Gastrocnemius medialis (tissue), 4 donors: Measurements from ENCODE around the gene LGALS4. TPM values are rescaled to one million over a fixed set of nuclear protein-coding genes. Genes with fewer than 3 reads are reported as not detected.

Source experiments
- ATAC-seq, 2 donors: fragments of 150-250 bp; one replicate each; pipeline ENCODE4 v1.9.1; 2016
- DNase-seq, 2 donors: peaks; one replicate each; pipeline ENCODE4 v3.0.0-alpha.2; 2019
- H3K27ac ChIP-seq, 4 donors: fragments of 200-600 bp; sonication (generic); 1 replicate in 1 of 4; 2 replicates in 3 of 4; pipeline ENCODE4 v1.5.1; 2016 to 2018; ENCODE audit warnings: mild to moderate bottlenecking in 2 of 4, moderate library complexity in 1 of 4
- H3K27me3 ChIP-seq, 3 donors: fragments of 200-600 bp; sonication (generic) in 2 of 3; 1 replicate in 1 of 3; 2 replicates in 2 of 3; pipeline versions ENCODE4 v1.5.1 to v1.6.0; 2016 to 2019; ENCODE audit warnings: mild to moderate bottlenecking in 1 of 3, moderate library complexity in 1 of 3
- H3K36me3 ChIP-seq, 2 donors: fragments of 200-600 bp; sonication (generic) in 1 of 2; one replicate each; pipeline ENCODE4 v1.5.1; 2017 to 2018
- H3K4me1 ChIP-seq, 2 donors: fragments of 200-600 bp; sonication (generic) in 1 of 2; one replicate each; pipeline ENCODE4 v1.5.1; 2016 to 2017; ENCODE audit warnings: mild to moderate bottlenecking in 2 of 2
- H3K4me3 ChIP-seq, 4 donors: fragments of 200-600 bp; sonication (generic) in 3 of 4; 1 replicate in 1 of 4; 2 replicates in 3 of 4; pipeline ENCODE4 v1.5.1; 2016 to 2019; ENCODE audit warnings: mild to moderate bottlenecking in 2 of 4
- H3K9me3 ChIP-seq, 3 donors: fragments of 200-600 bp; sonication (generic) in 2 of 3; 1 replicate in 1 of 3; 2 replicates in 2 of 3; pipeline ENCODE4 v1.5.1; 2016 to 2019
- CTCF ChIP-seq, 5 experiments: fragments of 450-650 bp in 3 of 5; fragments of 200-600 bp in 2 of 5; sonication (generic) in 2 of 5; IDR thresholded peaks in 4 of 5; conservative IDR thresholded peaks in 1 of 5; 1 replicate in 4 of 5; 2 replicates in 1 of 5; pipeline ENCODE4 v1.5.1; 2016 to 2019; ENCODE audit warnings: antibody characterized with exemption in 5 of 5, mild to moderate bottlenecking in 3 of 5, moderate library complexity in 3 of 5
- POLR2A ChIP-seq, 2 donors: fragments of 450-650 bp; IDR thresholded peaks; one replicate each; pipeline ENCODE4 v1.6.1; 2017; ENCODE audit warnings: antibody characterized with exemption in 2 of 2, mild to moderate bottlenecking in 2 of 2, moderate library complexity in 2 of 2
- in situ Hi-C, 4 donors: fragments of 200-750 bp; cut with MboI; loops; one replicate each; pipeline versions ENCODE4 v1.15.0 to v1.8.0; 2017; ENCODE audit warnings: low sequenced_read_pairs in 4 of 4
- intact Hi-C: fragments of 100-400 bp; cut with DNase I; formaldehyde crosslinking; loops from one replicate; pipeline ENCODE4 v1.15.1; 2023; ENCODE audit warnings: low total_unique reads
- total RNA-seq, 4 donors: library from RNA; depleted of rRNA; stranded (reverse); fragments of >200 nt; gene quantifications; one replicate each; pipeline versions ENCODE4 v1.1.0 to v1.2.3, GENCODE V29; 2016

The LGALS4 gene
- total RNA-seq, 4 donors from 2014 or later = 0.55 to 14.2 (median 1.2) TPM; not detected in 1

GRCh38 chr19:38838208-38838985, 25.7 kb upstream of the LGALS4 start:
- H3K4me3 ChIP-seq = no peak overlapping the region
- H3K27me3 ChIP-seq = no peaks in the 10 kb centered on the region
- H3K36me3 ChIP-seq = peaks cover 12 to 77% of the 10 kb centered on the region in 2 donors
- peak overlapping the region; percentile 91 to 100 (median 98) for H3K27ac ChIP-seq
- peak in 1 of 2 donors; percentile 25 for TF ChIP-seq POLR2A (IDR thresholded peaks at IDR 0.05)
- TF ChIP-seq CTCF (IDR thresholded peaks at IDR 0.05 in 4 of 5, conservative IDR thresholded peaks at IDR 0.05 in 1 of 5) = peak in 2 of 5 experiments; percentile 30 to 40
- peak; percentile 22 to 60 for ATAC-seq
- peaks cover 70 to 71% of the 10 kb centered on the region in 2 donors for H3K4me1 ChIP-seq
- no peaks in the 10 kb centered on the region for H3K9me3 ChIP-seq
- intact Hi-C loops = loop anchor here (10.0 kb wide), 2 partner anchors 404 to 566 kb away; partner anchors contain the start of genes RYR1 and ZFP36
- DNase-seq = peak in 1 of 2 donors; percentile 82
- in situ Hi-C loops = loop anchor here in 2 of 4 donors (10.0 to 25.0 kb wide), 3 partner anchors 66 to 451 kb away; partner anchors contain the start of genes ACTN4 (in 1 of the 2), GGN (in 1 of the 2) and SPRED3 (in 1 of the 2)

GRCh38 chr19:38837656-38838121, 24.9 kb upstream of the LGALS4 start:
- in situ Hi-C loops = loop anchor here in 2 of 4 donors (10.0 to 25.0 kb wide), 3 partner anchors 67 to 450 kb away; partner anchors contain the start of genes ACTN4 (in 1 of the 2), GGN (in 1 of the 2) and SPRED3 (in 1 of the 2)
- Histone ChIP-seq H3K27ac (peak overlapping the region; percentile 91 to 100 (median 98)), H3K9me3 (no peaks in the 10 kb centered on the region), H3K27me3 (no peaks in the 10 kb centered on the region), H3K4me1 (peaks cover 69 to 76% of the 10 kb centered on the region in 2 donors), H3K36me3 (peaks cover 12 to 70% of the 10 kb centered on the region in 2 donors), H3K4me3 (no peak overlapping the region)
- intact Hi-C loops = loop anchor here (10.0 kb wide), 2 partner anchors 403 to 567 kb away; partner anchors contain the start of genes RYR1 and ZFP36
- TF ChIP-seq POLR2A (IDR thresholded peaks at IDR 0.05) (no peak), CTCF (IDR thresholded peaks at IDR 0.05 in 4 of 5, conservative IDR thresholded peaks at IDR 0.05 in 1 of 5) (no peak)
- no peak for ATAC-seq
- DNase-seq = no peak

GRCh38 chr19:38836983-38837626, 24.4 kb upstream of the LGALS4 start:
- intact Hi-C loops (loop anchor here (10.0 kb wide), 2 partner anchors 402 to 568 kb away; partner anchors contain the start of genes RYR1 and ZFP36), in situ Hi-C loops (loop anchor here in 2 of 4 donors (10.0 to 25.0 kb wide), 3 partner anchors 68 to 450 kb away; partner anchors contain the start of genes ACTN4 (in 1 of the 2), GGN (in 1 of the 2) and SPRED3 (in 1 of the 2))
- H3K27ac ChIP-seq = peak overlapping the region; percentile 91 to 100 (median 98)
- TF ChIP-seq POLR2A (IDR thresholded peaks at IDR 0.05) = no peak
- no peak for TF ChIP-seq CTCF (IDR thresholded peaks at IDR 0.05 in 4 of 5, conservative IDR thresholded peaks at IDR 0.05 in 1 of 5)
- no peaks in the 10 kb centered on the region for H3K27me3 ChIP-seq
- peaks cover 69 to 77% of the 10 kb centered on the region in 2 donors for H3K4me1 ChIP-seq
- peak in 1 of 2 donors; percentile 45 for DNase-seq
- ATAC-seq = no peak
- peaks cover 9 to 64% of the 10 kb centered on the region in 2 donors for H3K36me3 ChIP-seq
- no peak overlapping the region for H3K4me3 ChIP-seq
- no peaks in the 10 kb centered on the region for H3K9me3 ChIP-seq
